LHCN-M2 (cell line): ENCODE measurements around the gene PHOX2B. TPM values are rescaled to one million over a fixed set of nuclear protein-coding genes. Genes with fewer than 3 reads are reported as not detected.
"Not testable (repeated sequence)": the region's sequence is repeated elsewhere in the genome, so short reads cannot be mapped to it uniquely, and the experiment has no call there.

ENCODE experiments used
- DNase-seq: peaks from one replicate; pipeline ENCODE4 v3.0.0-alpha.2; 2012; ENCODE audit warnings: low read depth
- total RNA-seq: library from RNA; depleted of rRNA; stranded (reverse); fragments of >200 nt; gene quantifications from 2 replicates; pipeline ENCODE4 v1.2.3, GENCODE V29; 2014; rRNA removed

PHOX2B gene
- total RNA-seq, 1 experiment from 2014 or later: not detected

DNA sequence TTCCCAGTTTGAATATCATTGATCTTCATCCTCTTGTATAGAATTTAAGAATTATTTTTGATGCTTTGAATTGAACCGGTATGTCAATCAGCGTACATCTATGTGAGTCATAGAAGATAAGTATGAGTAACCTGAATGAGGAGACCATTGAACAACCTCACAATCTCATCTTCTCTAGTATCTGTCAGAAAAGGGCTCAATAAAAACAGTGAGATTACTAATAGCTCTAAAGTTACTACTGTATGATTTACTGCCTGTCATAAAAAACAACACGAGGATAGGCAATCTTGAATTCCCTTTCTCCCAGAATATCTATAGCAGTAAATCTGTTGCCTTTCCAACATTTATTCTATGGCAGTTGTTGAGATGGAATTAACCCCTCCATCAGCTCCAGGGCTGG lies 36.1 kb downstream of the PHOX2B start:
- no peak for DNase-seq

DNA sequence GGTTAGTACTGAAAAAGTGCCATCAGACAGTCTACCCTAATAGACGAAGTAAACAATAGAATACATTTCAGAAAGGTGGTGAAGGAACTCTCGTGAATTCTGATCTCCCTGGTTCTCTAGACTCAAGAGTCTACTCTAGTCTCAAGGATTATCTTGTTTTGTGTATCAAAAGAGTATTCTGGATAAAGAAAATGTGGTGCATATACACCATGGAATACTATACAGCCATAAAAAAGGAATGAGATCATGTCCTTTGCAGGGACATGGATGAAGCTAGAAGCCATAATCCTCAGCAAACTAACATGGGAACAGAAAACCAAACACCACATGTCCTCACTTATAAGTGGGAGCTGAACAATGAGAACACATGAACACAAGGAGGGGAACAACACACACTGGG lies 36.9 kb downstream of the PHOX2B start:
- not testable (repeated sequence) for DNase-seq

GRCh38 chr4:41709844-41710481 lies 38.6 kb downstream of the PHOX2B start:
- peak; percentile 87 for DNase-seq

DNA sequence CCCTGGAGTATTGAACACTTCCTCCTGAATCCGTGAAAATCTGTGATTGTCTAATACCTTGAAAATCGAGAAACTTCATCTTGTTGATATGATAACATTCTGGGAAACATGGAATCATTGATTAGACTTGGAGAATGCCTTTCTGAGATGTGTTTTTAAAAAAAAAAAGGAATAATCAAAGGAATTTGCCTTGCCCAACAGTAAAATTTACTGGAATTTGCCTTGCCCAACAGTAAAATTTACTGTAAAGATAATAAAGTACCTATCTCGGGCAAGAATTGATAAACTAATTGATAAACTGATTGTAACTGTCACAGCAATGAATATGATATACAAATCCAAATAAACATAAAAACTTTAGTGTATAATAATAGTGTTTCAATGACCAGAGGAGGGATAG lies 44.7 kb downstream of the PHOX2B start:
- DNase-seq: no peak

GRCh38 chr4:41702770-41703169 lies 45.8 kb downstream of the PHOX2B start:
- no peak for DNase-seq

- no peak for DNase-seq
These were observed 46.5 kb downstream of the PHOX2B start for GRCh38 chr4:41701983-41702382.

DNA sequence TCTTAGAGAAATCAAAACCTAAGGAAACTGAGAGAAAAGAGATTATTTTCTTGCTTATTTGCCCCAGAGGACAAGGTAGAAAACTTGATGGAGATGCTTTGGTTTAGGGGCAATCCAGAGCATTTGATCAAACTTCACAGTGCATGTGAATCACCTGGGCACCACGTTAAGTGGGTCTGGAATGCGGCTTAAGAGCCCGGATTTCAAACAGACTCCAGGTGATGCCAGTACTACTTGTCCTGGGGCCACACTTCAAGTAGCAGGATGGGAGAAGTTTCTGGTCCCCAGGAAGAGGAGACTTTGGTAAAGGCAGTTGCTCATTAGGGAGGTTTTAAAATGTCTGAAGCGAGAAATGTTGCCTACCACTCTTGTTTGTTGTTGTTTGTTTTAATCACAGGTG lies 51.8 kb downstream of the PHOX2B start:
- DNase-seq: no peak

DNA sequence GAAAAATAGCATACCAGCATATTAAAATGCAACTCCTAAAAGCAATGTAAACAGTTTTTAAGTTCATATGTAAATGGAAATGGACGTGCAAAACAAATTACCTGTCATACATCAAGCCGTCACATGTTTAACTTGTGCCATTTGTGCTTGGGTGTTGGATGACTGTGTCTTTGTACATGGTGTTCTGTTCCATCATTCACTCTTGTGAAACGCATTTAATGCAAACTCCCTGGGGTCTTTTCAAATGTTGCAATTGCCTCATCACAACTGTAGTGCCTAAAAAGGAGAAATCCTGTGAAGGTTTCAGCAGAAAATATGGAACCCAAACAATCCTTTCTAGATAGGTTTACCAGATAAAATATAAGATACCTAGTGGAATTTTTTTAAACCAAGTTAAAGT lies 52.4 kb downstream of the PHOX2B start:
- DNase-seq: no peak

Other genes starting within 250 kb of the PHOX2B start
- gene LIMCH1, start 210.6 kb downstream of the PHOX2B start, total RNA-seq: 5.1 and 6.9 TPM in 2 replicates
- gene TMEM33, start 186.7 kb upstream of the PHOX2B start, total RNA-seq: 56.9 and 64.4 TPM in 2 replicates
- under 0.01 and 0.06 TPM in 2 replicates for gene DCAF4L1, start 233.0 kb upstream of the PHOX2B start, total RNA-seq
- 77.7 and 85.8 TPM in 2 replicates for gene SLC30A9, start 241.8 kb upstream of the PHOX2B start, total RNA-seq